ELF-1 (cell line): ENCODE measurements around the gene FARS2.
"Not testable (repeated sequence)": the region's sequence is repeated elsewhere in the genome, so short reads cannot be mapped to it uniquely, and the experiment has no call there.

ENCODE experiments used
- DNase-seq: peaks from one replicate; pipeline ENCODE4 v3.0.0-alpha.2; 2016; ENCODE audit warnings: low read depth, low spot score

FARS2 gene

GRCh38 chr6:5782783-5783547, 521.7 kb downstream of the FARS2 start:
- DNase-seq: peak; percentile 89

DNA sequence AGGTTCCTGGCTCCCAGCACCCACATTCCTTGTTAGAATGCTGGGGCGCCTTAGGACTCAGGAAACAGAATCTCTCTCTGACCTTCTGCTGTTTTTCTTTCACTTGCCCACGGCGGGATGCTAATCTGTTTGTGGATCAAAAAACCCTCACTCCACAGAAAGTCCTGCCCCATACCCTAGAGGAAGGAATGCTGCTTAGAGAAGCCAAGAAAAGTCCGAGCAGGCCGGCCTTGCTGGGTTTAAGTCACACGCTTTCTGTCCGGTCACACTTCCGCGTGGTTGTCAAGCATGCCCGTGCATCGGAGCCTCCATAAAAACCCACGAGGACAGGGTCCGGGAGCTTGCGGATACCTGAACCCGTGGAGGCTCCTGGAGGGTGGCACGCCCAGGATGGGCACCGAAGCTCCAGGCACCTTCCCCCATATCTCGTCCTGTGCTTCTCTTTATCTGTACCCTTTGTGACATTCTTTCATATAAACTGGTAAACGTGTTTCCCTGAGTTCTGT, 522.3 kb downstream of the FARS2 start:
- DNase-seq: peak; percentile 70

DNA sequence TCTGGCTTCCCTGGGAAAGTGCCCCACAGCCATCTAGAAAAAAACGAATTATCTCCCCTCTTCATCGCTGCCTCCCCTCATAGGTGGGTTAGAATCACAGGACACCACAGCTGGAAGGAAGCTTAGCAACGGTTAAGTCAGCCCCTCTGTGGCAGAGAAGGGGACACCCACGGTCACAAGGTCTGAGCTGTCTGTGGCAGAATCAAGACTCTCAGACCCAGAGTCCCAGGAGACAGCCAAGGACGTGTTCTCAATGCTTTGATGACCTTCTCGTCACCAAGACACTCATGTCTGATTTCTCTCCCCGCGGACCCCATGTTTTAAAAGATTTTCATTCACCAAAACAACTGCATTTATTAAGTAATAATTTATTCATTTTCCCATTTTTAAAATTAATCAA, 523.9 kb downstream of the FARS2 start:
- no peak for DNase-seq

GRCh38 chr6:5786321-5786968, 525.1 kb downstream of the FARS2 start:
- no peak for DNase-seq

GRCh38 chr6:5786969-5787720, 525.8 kb downstream of the FARS2 start:
- no peak for DNase-seq

DNA sequence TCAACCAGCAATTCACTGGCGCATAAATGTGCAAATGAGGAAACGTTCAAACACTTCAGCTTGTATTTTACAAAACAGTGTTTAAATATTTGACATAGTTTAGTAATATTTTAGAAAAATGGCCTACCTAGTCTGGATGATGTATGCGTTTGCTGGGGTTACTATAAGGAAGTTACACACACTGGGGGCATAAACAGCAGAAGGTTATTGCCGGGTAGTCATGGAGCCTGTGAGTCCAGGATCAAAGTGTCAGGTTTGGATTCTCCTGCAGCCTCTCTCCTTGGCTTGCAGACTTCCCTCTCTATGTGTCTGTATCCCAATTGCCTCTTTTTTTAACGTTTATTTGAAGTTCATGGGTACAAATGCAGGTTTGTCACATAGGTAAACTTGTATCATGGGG, 528.1 kb downstream of the FARS2 start:
- DNase-seq: not testable (repeated sequence)

DNA sequence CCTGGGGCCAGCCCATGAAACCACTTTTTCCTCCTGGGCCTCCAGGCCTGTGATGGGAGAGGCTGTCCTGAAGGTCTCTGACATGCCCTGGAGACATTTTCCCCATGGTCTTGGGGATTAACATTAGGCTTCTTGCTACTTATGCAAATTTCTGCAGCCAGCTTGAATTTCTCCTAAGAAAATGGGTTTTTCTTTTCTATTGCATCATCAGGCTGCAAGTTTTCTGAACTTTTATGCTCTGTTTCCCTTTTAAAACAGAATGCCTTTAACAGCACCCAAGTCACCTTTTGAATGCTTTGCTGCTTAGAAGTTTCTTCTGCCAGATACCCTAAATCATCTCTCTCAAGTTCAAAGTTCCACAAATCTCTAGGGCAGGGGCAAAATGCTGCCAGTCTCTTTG, 535.2 kb downstream of the FARS2 start:
- DNase-seq: not testable (repeated sequence)

- not testable (repeated sequence) for DNase-seq
Observed at GRCh38 chr6:5806406-5806805, 545.1 kb downstream of the FARS2 start.

GRCh38 chr6:5809450-5809849, 548.1 kb downstream of the FARS2 start:
- DNase-seq: no peak

GRCh38 chr6:5811997-5812396, 550.7 kb downstream of the FARS2 start:
- no peak for DNase-seq

DNA sequence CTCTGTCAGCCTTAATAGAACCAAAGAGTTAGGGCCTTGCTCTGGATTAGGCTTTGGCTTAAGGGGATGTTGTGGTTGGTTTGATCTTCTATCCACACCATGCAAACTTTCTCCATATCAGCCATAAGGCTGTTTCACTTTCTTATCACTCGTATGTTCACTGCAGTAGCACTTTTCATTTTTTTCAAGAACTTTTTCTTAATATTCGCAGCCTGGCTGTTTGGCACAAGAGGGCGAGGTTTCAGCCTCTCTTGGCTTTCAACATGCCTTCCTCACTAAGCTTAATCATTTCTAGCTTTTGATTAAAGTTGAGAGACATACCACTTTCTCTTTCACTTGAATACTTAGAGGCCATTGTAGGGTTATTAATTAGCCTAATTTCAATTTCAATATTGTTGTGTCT, 552.3 kb downstream of the FARS2 start:
- no peak for DNase-seq

- no peak for DNase-seq
Observed at GRCh38 chr6:5814116-5814515, 552.8 kb downstream of the FARS2 start.

DNA sequence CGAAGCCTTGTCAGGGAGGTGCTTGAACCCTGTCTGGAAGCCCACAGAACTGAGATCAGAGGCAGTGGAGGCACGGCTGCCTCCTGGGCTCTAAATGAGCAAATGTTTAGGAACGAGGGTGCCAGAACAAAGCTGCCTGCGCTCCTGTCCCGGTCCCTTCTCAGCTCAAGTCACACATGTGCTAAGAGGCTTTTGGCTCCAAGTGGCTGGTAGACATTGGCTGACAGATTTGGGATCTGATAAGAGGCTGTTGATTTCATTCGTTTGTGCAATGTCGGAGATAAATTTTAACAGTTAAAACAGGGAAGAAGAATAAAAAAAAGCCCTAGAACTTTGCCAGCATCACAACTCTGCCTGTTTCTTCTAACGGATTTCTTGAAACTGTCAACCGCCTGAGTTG, 553.6 kb downstream of the FARS2 start:
- no peak for DNase-seq

GRCh38 chr6:5817869-5818268, 556.6 kb downstream of the FARS2 start:
- DNase-seq: no peak

GRCh38 chr6:5818959-5819358, 557.6 kb downstream of the FARS2 start:
- DNase-seq: no peak
